H1 (cell line): ENCODE data around the gene RREB1. TPM values are rescaled to one million over a fixed set of nuclear protein-coding genes. Genes with fewer than 3 reads are reported as not detected.

Experiments
- ATF2 ChIP-seq: IDR thresholded peaks from 2 replicates; pipeline ENCODE4 v1.6.1; 2012; ENCODE audit warnings: low read length, inconsistent platforms
- CTBP2 ChIP-seq: IDR thresholded peaks from 2 replicates; pipeline ENCODE4 v1.7.0; 2011; ENCODE audit warnings: borderline replicate concordance, mild to moderate bottlenecking, moderate library complexity, mixed read lengths, low read length; ENCODE audit not compliant: insufficient read depth, insufficient read length
- E2F6 ChIP-seq: IDR thresholded peaks from 2 replicates; pipeline ENCODE4 v1.6.1; 2012; ENCODE audit warnings: inconsistent platforms
- MAX ChIP-seq: IDR thresholded peaks from 2 replicates; pipeline ENCODE4 v1.6.1; 2012; ENCODE audit warnings: inconsistent platforms
- POLR2A ChIP-seq, 2 experiments: IDR thresholded peaks; 1 replicate in 1 of 2; 2 replicates in 1 of 2; pipeline ENCODE4 v1.6.1; 2011; ENCODE audit warnings: low read depth in 2 of 2, low read length in 2 of 2, mild to moderate bottlenecking in 2 of 2; ENCODE audit errors: control extremely low read depth in 1 of 2
- POLR2AphosphoS5 ChIP-seq: IDR thresholded peaks from 2 replicates; pipeline ENCODE4 v1.6.1; 2011; ENCODE audit warnings: low read depth, low read length
- POU5F1 ChIP-seq: IDR thresholded peaks from 2 replicates; pipeline ENCODE4 v1.6.1; 2011; ENCODE audit warnings: low read depth, mild to moderate bottlenecking, low read length, moderate library complexity
- RAD21 ChIP-seq, 2 experiments: IDR thresholded peaks in 1 of 2; conservative IDR thresholded peaks in 1 of 2; 2 replicates each; pipeline ENCODE4 v1.6.1; 2011; ENCODE audit warnings: low read depth in 2 of 2, low read length in 2 of 2, improper control_type of control experiment in 1 of 2, inconsistent platforms in 1 of 2, mild to moderate bottlenecking in 1 of 2, moderate library complexity in 1 of 2
- RBBP5 ChIP-seq: IDR thresholded peaks from 2 replicates; pipeline ENCODE4 v1.7.1; 2012; ENCODE audit warnings: low read depth, mild to moderate bottlenecking, inconsistent platforms, low read length, moderate library complexity, borderline replicate concordance
- RXRA ChIP-seq: IDR thresholded peaks from 2 replicates; pipeline ENCODE4 v1.6.1; 2011; ENCODE audit warnings: low read depth, mild to moderate bottlenecking, low read length, moderate library complexity; ENCODE audit not compliant: insufficient read depth
- SAP30 ChIP-seq: fragments of 300-600 bp; sonication (generic); IDR thresholded peaks from 2 replicates; pipeline ENCODE4 v1.7.1; 2012; ENCODE audit warnings: low read length, moderate library complexity, mild to moderate bottlenecking, inconsistent platforms; ENCODE audit not compliant: insufficient read depth, insufficient replicate concordance
- SIN3A ChIP-seq, 2 experiments: IDR thresholded peaks in 1 of 2; conservative IDR thresholded peaks in 1 of 2; 2 replicates each; pipeline ENCODE4 v1.6.1; 2011 to 2012; ENCODE audit warnings: low read length in 2 of 2, improper control_type of control experiment in 1 of 2, low read depth in 1 of 2, mild to moderate bottlenecking in 1 of 2
- ZNF274 ChIP-seq: IDR thresholded peaks from 2 replicates; pipeline ENCODE4 v1.7.0; 2012; ENCODE audit warnings: low read length, borderline replicate concordance; ENCODE audit errors: extremely low read depth
- polyA plus RNA-seq, 7 experiments: library from polyadenylated mRNA; depleted of rRNA in 3 of 7; stranded (reverse) in 5 of 7; unstranded in 2 of 7; fragments of >200 nt in 5 of 7; fragments of 200-250 nt in 2 of 7; gene quantifications; 1 replicate in 5 of 7; 2 replicates in 1 of 7; 4 replicates in 1 of 7; pipeline versions ENCODE4 v1.2.1 to v1.2.3, GENCODE V29; 2011 to 2013; ENCODE audit warnings: missing spikeins in 2 of 7, mixed read lengths in 2 of 7
- total RNA-seq: library from RNA; stranded (reverse); fragmentation: NEBNext Ultra II Directional; extraction: Animal tissue kit (Norgen Biotek cat#: 25700); gene quantifications from 2 replicates; pipeline ENCODE4 v1.2.1, GENCODE V29; 2021

Gene RREB1
- total and polyA plus RNA-seq, 2 of the 8 experiments (the other 6 are each of a cell fraction or from before 2014, with no cell fraction given): 3.9 to 34.7 TPM

- TF ChIP-seq RBBP5 (0 out of 2 replicates have a peak, but pooled peaks have one; percentile 9), CTBP2 (no peak), POLR2AphosphoS5 (no peak), RXRA (no peak), MAX (peak; percentile 53; the same call in 1 of the 2 replicates), SIN3A (conservative IDR thresholded peaks at IDR 0.05 in 1 of 2, IDR thresholded peaks at IDR 0.05 in 1 of 2; ENCODE audit: low read depth in 1 of 2, low read length in 2 of 2) (0 out of 4 replicates have a peak, but pooled peaks of 1 of the 2 experiments have one; percentile 0), E2F6 (peak; percentile 62; the same call in 1 of the 2 replicates), POU5F1 (no peak), ZNF274 (no peak), SAP30 (peak; percentile 13), ATF2 (no peak), POLR2A (IDR thresholded peaks at IDR 0.05; ENCODE audit: control extremely low read depth in 1 of 2, low read depth in 2 of 2, low read length in 2 of 2) (peak in 1 of 2 experiments; percentile 18; a peak in 1 of 3 replicates), RAD21 (IDR thresholded peaks at IDR 0.05 in 1 of 2, conservative IDR thresholded peaks at IDR 0.05 in 1 of 2; ENCODE audit: low read depth in 2 of 2, low read length in 2 of 2) (no peak)
- TF ChIP-seq, all 59 proteins: peak for 7
These were observed 154.2 kb downstream of the RREB1 start (continued) for GRCh38 chr6:7261852-7262461.
